ACHN (cell line): Measurements from ENCODE around the gene CAB39.
"Not testable (repeated sequence)": the region's sequence is repeated elsewhere in the genome, so short reads cannot be mapped to it uniquely, and the experiment has no call there.

ENCODE experiments used
- DNase-seq: peaks from one replicate; pipeline ENCODE4 v3.0.0-alpha.2; 2015
- in situ Hi-C: cut with HindIII; loops from 2 replicates; pipeline ENCODE4 v1.10.0; 2017; ENCODE audit warnings: low sequenced_read_pairs, low pct_ligation_motif_present, low pct_unique_long_range_greater_than_20kb

Gene CAB39

GRCh38 chr2:230680463-230681170 lies 32.0 kb upstream of the CAB39 start:
- DNase-seq, result no peak

GRCh38 chr2:230681171-230681545 lies 31.5 kb upstream of the CAB39 start:
- DNase-seq, result no peak
- in situ Hi-C loops, result no loop called here

More at GRCh38 chr2:230680463-230681170, 32.0 kb upstream of the CAB39 start:
- in situ Hi-C loops, result no loop called here

- in situ Hi-C loops, result no loop called here
- DNase-seq, result no peak
Observed at GRCh38 chr2:230682546-230682945, 30.1 kb upstream of the CAB39 start.

GRCh38 chr2:230684270-230685168 lies 28.1 kb upstream of the CAB39 start:
- DNase-seq, result peak; percentile 36
- in situ Hi-C loops, result no loop called here

- in situ Hi-C loops, result no loop called here
- no peak for DNase-seq
Observed at GRCh38 chr2:230685178-230685577, 27.5 kb upstream of the CAB39 start.

GRCh38 chr2:230687498-230687897 lies 25.1 kb upstream of the CAB39 start:
- DNase-seq, result peak; percentile 36
- in situ Hi-C loops, result no loop called here

- DNase-seq, result no peak
- in situ Hi-C loops, result no loop called here
Observed at GRCh38 chr2:230688490-230688889, 24.2 kb upstream of the CAB39 start.

GRCh38 chr2:230690439-230690838 lies 22.2 kb upstream of the CAB39 start:
- in situ Hi-C loops, result no loop called here
- DNase-seq, result peak; percentile 95

- in situ Hi-C loops, result no loop called here
- DNase-seq, result peak; percentile 96
Observed at GRCh38 chr2:230691005-230691647, 21.5 kb upstream of the CAB39 start.

- in situ Hi-C loops, result no loop called here
- DNase-seq, result no peak
Observed at GRCh38 chr2:230692760-230693159, 19.9 kb upstream of the CAB39 start.

GRCh38 chr2:230693411-230693810 lies 19.2 kb upstream of the CAB39 start:
- in situ Hi-C loops, result no loop called here
- no peak for DNase-seq

GRCh38 chr2:230694241-230694640 lies 18.4 kb upstream of the CAB39 start:
- in situ Hi-C loops, result no loop called here

GRCh38 chr2:230695551-230695950 lies 17.1 kb upstream of the CAB39 start:
- in situ Hi-C loops, result no loop called here
- no peak for DNase-seq

More at GRCh38 chr2:230694241-230694640, 18.4 kb upstream of the CAB39 start:
- DNase-seq, result no peak

GRCh38 chr2:230696670-230697069 lies 16.0 kb upstream of the CAB39 start:
- DNase-seq, result no peak
- in situ Hi-C loops, result no loop called here

- in situ Hi-C loops, result no loop called here
- DNase-seq, result no peak
Observed at GRCh38 chr2:230697676-230698075, 15.0 kb upstream of the CAB39 start.

GRCh38 chr2:230698753-230699152 lies 13.9 kb upstream of the CAB39 start:
- in situ Hi-C loops, DNase-seq: not testable (repeated sequence)

GRCh38 chr2:230700447-230700846 lies 12.2 kb upstream of the CAB39 start:
- in situ Hi-C loops, result no loop called here
- no peak for DNase-seq

GRCh38 chr2:230701308-230701707 lies 11.3 kb upstream of the CAB39 start:
- in situ Hi-C loops, result no loop called here
- DNase-seq, result no peak

- DNase-seq, in situ Hi-C loops: not testable (repeated sequence)
Observed at GRCh38 chr2:230702457-230702856, 10.2 kb upstream of the CAB39 start.
